NCI-H1694 treated with DMSO at 0.1 percent for 48 hours (cell line): ENCODE data around the gene GAL3ST1.

Experiments used
- DNase-seq: peaks from one replicate; lab custom pipeline; 2025; lab: John Stamatoyannopoulos, UW

GAL3ST1 gene

DNA sequence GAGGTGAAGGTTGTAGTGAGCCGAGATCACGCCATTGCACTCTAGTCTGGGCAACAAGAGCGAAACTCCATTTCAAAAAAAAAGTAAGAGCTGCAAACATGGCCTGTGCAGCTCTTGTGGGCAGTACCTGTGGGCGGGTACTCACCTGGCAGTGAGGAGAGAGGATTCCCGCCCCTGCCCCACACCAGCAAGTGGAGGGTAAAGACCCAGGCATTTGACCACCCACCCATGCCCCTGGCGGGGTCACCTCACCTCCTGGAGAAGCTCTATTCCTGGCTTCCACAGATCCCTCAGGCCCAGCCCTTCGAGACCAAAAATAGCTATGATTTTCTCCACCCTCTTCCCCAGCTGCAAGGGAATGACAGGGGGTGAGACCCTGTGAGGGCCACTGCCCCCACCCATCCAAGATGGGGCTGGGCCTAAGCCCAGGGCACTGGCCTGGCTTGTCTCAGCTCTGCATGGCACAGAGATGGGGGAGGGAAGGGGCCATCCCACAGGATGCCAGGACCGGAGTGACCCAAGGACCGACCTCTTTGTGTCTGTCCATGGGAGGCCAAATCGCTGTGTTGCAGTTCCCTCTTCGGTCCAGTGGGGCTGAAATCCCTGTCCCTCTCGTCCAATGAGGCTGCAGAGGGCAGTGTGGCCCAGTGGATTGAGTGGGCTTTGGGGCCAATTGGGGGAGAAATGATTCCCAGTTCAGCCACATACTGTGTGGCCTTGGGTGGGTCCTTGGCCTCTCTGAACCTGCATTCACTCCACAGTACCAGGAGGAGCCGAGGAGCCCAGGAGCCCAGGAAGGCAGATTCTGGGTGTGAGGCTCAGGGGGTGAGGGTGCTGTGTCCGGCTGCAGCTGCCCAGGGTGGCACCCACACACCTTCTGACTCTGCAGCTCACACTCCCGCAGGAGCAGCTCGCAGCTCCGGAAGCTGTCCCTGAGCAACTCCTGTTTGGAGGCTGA lies 42.5 kb downstream of the GAL3ST1 start:
- DNase-seq, result no peak

DNA sequence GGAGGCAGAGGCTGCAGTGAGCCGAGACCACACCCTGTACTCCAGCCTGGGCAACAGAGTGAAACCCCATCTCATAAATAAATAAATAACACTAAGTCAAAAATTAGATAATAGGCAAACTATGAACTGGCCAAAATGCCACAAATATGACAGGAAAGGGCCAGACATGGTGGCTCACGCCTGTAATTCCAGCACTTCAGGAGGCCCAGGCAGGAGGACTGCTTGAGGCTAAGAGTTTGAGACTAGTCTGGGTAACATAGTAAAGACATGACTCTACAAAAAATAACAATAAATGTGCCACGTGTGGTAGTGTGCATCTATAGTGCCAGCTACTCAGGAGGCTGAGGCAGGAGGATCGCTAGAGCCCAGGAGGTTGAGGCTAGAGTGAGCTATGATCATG lies 47.8 kb downstream of the GAL3ST1 start:
- DNase-seq, result no peak

DNA sequence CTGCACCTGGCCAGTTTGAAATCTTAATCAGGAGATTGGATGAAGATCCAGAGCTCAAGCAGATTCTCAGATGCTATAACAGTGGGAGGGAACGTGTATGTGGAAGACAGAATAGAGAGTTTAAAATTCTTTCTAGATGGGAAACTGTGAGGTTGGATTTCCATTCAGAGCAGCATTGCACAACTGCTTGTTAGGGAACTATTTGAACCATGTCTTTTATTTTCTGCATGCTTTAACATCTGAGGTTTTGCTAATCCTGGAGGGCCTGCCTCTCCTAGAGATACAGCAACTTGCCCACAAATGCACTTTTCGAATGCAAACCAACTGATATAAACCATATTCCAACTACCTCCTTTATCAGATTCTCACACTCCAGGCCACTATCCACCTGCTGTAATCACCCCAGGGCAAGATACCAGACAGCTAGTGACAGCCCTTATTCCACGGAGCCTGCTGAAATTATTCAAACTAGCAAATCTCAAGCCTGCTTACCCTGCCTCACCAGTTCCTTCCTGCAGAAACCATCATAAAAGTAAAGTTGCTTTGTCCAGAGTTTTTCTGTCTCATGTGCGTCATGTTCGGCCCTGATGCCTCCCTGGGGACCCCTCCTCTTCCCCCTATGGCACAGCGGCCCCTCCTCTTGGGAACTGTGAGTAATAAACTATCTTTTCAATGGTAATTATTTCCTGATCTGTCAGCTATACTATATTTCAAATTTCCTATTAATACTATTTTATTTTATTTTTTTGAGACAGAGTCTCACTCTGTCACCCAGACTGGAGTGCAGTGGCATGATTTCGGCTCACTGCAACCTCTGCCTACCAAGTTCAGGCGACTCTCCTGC lies 50.6 kb downstream of the GAL3ST1 start:
- no peak for DNase-seq

DNA sequence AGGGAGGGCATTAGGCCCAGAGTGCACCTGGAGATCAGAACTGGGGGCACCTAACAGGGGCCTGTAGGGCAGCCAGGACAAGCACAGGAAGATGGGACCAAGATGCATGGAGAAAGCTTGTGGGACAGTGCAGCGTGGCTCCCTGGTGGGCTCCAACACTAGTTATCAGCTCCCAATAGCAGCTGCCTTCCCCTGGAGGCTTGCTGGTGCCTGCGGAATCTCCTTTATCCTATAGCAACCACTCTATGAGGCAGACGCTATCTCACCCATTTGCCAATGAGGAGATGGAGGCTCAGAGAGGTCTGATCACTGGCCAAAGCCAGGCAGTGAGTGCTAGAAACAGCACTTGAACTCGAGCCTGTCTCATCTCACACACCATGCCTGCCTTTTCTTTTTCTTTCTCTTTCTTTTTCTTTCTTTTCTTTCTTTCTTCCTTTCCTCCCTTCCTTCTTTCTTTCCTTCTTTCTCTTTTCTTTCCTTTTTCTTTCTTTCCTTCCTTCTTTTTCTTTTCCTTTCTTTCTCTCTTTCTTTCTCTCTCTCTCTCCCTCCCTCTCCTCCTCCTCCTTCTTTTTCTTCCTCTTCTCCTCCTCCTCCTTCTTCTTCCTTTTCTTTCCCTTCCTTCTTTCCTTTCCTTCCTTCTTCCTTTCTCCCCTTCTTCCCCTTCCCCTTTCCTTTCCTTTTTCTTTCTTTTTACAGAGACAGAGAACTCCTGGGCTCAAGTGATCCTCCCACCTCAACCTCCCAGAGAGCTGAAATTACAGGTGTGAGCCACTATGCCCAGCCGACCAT lies 52.9 kb downstream of the GAL3ST1 start:
- DNase-seq, result no peak

DNA sequence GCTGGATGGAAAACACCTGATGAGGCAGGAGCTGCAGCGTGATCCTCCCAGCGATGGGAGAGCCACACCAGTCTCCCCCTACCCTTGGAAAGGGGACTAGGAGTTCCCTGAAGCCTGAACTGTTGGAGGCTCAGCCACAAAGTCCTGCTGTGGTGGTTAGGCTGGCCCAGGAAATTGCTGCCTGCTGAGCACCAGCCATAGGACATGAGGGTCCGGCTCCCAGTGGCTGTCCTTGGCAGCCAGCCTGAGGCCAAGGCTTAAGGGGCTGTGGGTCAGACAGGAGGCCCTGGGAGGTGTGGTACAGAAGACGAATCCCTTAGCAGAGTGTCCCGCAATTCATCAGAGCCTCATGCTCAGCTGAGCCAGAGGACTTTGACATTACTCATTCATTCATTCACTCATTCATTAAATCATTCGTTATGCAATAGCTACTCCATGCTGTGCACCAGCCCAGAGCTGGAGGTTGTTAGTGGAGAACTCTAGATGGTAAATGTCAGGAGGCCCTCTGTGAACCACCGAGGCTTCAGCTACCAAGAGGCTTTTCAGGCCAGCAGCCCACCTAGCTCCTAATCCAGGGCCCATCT lies 54.5 kb downstream of the GAL3ST1 start:
- no peak for DNase-seq

DNA sequence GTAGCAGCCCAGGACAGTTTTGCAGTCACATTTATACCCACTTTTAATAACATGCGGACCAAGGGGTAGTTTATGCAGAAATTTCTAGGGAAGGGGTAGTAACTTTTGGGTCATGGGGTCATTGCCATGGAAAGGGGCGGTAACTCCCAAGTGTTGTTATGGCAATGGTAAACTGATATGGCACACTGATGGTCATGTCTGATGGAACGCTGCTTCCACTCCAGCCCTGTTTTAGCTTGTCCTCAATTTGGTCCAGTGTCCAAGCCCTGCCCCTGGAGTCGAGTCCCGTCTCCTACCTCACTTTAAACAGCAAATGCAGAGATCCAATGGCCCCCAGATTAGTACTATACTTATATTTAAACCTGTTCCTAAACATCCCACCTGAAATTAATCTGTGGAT lies 57.7 kb downstream of the GAL3ST1 start:
- no peak for DNase-seq

DNA sequence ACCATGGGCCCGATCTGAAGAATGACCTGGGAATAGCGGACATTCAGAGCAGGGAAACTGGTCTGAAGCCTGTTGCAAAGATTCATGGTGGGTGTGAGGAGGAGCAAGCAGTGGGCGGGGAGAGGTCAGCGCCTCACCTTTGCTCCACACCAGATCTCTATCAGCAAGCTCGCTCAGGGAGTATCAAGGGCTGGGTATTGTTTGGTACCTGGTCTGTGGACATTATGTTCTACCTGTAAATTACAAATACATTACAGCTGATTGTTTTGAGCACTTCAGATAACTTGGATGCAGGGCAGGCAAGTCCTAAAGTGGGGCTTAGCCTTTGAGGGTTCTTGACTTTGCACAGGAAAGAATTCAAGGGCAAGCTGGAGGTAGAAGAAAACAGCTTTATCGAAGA lies 58.2 kb downstream of the GAL3ST1 start:
- DNase-seq, result no peak

DNA sequence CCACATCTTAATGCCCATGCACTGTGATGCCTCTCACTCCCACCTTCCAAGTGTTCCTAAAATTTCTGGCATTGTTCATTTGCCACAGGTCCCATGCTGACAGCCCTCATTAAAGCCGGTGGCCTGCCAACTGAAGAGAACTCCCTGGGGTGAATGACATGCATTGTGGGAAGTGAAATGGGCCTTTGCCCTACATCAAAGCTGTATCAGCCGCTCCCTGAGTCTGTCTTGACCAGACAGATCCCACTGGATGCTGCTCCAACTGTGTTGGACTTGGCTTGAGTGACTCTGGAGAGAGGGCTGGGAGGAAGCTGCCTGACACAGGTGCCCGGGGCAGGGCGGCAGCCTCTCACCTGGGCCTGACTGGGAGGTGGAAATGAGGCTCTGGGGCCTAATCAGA lies 60.2 kb downstream of the GAL3ST1 start:
- DNase-seq, result no peak

DNA sequence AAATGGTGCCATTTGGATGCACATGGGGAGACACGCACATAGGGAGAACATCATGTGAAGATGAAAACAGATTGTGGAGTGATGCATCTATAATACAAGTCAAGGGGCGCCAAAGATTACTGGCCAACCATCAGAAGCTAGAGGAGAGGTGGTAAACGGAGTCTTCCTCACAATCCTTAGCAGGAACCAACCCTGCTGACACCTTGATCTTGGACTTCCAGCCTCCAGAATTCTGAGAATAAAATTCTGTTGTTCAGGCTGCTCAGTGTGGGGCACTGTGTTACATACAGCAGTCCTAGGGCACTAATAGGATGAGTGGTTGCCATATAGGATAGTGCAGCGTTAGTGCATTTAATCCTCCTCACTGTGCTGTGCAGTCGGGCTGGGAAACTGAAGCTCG lies 61.0 kb downstream of the GAL3ST1 start:
- DNase-seq, result no peak

DNA sequence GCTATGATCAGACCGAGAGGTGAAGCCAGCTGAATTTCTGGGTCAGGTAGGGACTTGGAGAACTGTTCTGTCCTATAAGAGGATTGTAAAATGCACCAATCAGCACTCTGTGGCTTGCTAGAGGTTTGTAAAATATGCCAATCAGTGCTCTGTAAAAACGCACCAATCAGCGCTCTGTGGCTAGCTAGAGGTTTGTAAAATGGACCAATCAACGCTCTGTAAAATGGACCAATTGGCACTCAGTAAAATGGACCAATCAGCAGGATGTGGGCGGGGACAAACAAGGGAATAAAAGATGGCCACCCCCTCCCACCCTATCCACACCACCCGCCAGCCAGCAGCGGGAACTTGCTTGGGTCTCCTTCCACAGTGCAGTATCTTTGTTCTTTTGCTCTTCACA lies 62.6 kb downstream of the GAL3ST1 start:
- DNase-seq, result no peak

DNA sequence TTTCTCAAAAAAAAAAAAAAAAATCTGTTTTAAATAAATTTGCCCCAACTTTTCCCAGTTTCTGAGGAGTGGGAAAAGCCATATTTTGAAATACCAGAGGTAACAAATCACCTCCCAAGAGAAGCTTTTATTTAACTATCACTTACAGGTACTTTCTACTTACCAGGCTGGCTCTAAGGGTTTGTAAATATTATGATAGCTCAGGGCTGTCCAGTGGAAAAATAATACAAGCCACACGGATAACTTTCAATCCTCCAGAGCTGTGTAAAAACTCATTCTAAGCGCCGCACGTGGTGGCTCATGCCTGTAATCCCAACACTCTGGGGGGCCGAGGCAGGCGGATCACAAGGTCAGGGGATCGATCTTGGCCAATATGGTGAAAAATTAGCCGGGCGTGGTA lies 63.4 kb downstream of the GAL3ST1 start:
- no peak for DNase-seq

DNA sequence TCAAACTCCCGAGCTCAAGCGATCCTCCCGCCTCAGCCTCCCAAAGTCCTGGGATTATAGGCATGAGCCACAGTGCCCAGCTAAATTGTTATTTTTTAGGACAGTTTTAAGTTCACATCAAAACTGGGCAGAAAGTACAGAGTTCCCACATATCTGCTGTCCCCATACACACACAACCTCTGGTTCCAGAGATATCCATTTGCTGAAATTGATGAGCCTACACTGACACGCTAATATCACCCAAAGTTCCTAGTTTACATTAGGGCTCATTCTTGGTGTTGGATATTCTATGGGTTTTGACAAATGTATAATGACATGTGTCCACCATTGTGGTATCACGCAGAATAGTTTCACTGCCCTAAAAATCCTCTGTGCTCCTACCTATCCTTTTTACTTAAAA lies 66.2 kb downstream of the GAL3ST1 start:
- DNase-seq, result no peak

DNA sequence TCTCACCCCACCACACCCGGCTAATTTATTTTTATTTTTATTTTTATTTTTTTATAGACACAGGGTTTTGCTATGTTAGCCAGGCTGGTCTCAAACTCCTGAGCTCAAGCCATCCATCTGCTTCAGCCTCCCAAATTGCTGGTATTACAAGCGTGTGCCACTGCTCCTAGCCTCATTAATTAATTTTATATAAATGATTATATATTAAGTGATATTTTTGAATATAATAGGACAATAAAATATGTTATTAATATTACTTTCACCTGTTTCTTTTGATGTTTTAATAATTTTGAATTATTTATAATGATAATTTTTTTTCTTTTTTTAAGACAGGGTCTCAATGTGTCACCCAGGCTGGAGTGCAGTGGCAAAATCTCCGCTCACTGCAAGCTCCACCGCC lies 66.8 kb downstream of the GAL3ST1 start:
- DNase-seq, result no peak

DNA sequence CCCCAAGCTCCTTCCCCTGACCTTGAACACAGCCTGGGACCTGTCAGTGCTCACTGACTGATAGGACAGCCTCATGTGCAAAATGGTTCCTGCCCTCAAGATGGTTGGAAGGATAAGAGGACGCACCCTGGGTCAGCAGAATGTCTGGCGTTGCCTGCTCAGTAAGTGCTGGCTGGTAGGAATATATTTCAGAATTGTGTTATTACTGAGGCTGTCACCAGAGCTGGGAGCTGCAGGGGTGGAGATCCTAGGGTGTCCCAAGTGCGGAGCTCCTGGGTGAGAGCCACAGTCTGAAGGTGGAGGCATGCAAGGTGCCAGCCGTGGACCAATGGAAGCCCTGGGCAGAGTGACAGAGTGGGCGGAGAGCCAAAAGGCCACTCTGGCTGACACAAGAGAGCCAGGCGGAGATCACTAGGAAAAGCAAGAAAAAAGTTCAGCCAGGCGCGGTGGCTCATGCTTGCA lies 67.9 kb downstream of the GAL3ST1 start:
- DNase-seq, result no peak
